Suprapubic skin (tissue), 4 donors: ENCODE results near the gene WNT7A. TPM values are rescaled to one million over a fixed set of nuclear protein-coding genes. Genes with fewer than 3 reads are reported as not detected.

ENCODE experiments used
- DNase-seq, 2 donors: peaks; one replicate each; pipeline ENCODE4 v3.0.0-alpha.2; 2019; ENCODE audit warnings: low spot score in 2 of 2
- H3K27ac ChIP-seq: fragments of 200-600 bp; sonication (generic); one replicate; pipeline ENCODE4 v1.5.1; 2019
- H3K27me3 ChIP-seq: fragments of 200-600 bp; sonication (generic); one replicate; pipeline ENCODE4 v1.5.1; 2019
- H3K36me3 ChIP-seq: fragments of 200-600 bp; sonication (generic); one replicate; pipeline ENCODE4 v1.5.1; 2019
- H3K4me1 ChIP-seq: fragments of 200-600 bp; sonication (generic); one replicate; pipeline ENCODE4 v1.5.1; 2019
- H3K4me3 ChIP-seq: fragments of 200-600 bp; sonication (generic); one replicate; pipeline ENCODE4 v1.5.1; 2019; ENCODE audit warnings: mild to moderate bottlenecking
- H3K9me3 ChIP-seq: fragments of 200-600 bp; sonication (generic); one replicate; pipeline ENCODE4 v1.5.1; 2019
- CTCF ChIP-seq, 2 donors: fragments of 200-600 bp in 1 of 2; fragments of 450-650 bp in 1 of 2; sonication (generic) in 1 of 2; IDR thresholded peaks; one replicate each; pipeline ENCODE4 v1.5.1; 2016 to 2019; ENCODE audit warnings: antibody characterized with exemption in 2 of 2, mild to moderate bottlenecking in 1 of 2, moderate library complexity in 1 of 2
- EP300 ChIP-seq: sonication (generic); formaldehyde crosslinking; IDR thresholded peaks from one replicate; pipeline ENCODE4 v1.6.1; 2017; ENCODE audit warnings: antibody characterized with exemption
- POLR2A ChIP-seq, 2 donors: fragments of 450-650 bp; IDR thresholded peaks; one replicate each; pipeline ENCODE4 v1.6.1; 2017; ENCODE audit warnings: antibody characterized with exemption in 2 of 2, mild to moderate bottlenecking in 2 of 2, moderate library complexity in 2 of 2
- POLR2AphosphoS5 ChIP-seq, 3 donors: sonication (generic); formaldehyde crosslinking; IDR thresholded peaks; one replicate each; pipeline ENCODE4 v1.6.1; 2017; ENCODE audit warnings: antibody characterized with exemption in 3 of 3
- WGBS: methylation state at CpG from one replicate; pipeline ENCODE4 v1.1.5; 2018; 5-methylcytosine and 5-hydroxymethylcytosine counted together
- total RNA-seq, 4 donors: library from RNA; depleted of rRNA; stranded (reverse); fragments of >200 nt; gene quantifications; one replicate each; pipeline ENCODE4 v1.1.0, GENCODE V29; 2016

The WNT7A gene
- total RNA-seq, 4 donors from 2014 or later, result 1.1 to 3.9 (median 1.8) TPM

GRCh38 chr3:13835246-13835645, 44.6 kb downstream of the WNT7A start:
- Histone ChIP-seq H3K27me3 (peaks cover 50% of the 10 kb centered on the region), H3K4me3 (no peak overlapping the region), H3K36me3 (no peaks in the 10 kb centered on the region), H3K27ac (no peak overlapping the region), H3K9me3 (no peaks in the 10 kb centered on the region), H3K4me1 (peaks cover 4% of the 10 kb centered on the region)
- TF ChIP-seq POLR2AphosphoS5 (IDR thresholded peaks at IDR 0.05) (no peak), POLR2A (IDR thresholded peaks at IDR 0.05) (no peak), CTCF (IDR thresholded peaks at IDR 0.05) (no peak), EP300 (no peak)
- 79% methylated on average over 8 of the region's 9 CpGs for WGBS
- no peak for DNase-seq

- 79% methylated on average over 14 of the region's 14 CpGs for WGBS
- Histone ChIP-seq H3K27me3 (peaks cover 50% of the 10 kb centered on the region), H3K4me3 (no peak overlapping the region), H3K4me1 (peaks cover 4% of the 10 kb centered on the region), H3K36me3 (no peaks in the 10 kb centered on the region), H3K27ac (no peak overlapping the region), H3K9me3 (no peaks in the 10 kb centered on the region)
- TF ChIP-seq POLR2AphosphoS5 (IDR thresholded peaks at IDR 0.05) (no peak), CTCF (IDR thresholded peaks at IDR 0.05) (no peak), POLR2A (IDR thresholded peaks at IDR 0.05) (no peak), EP300 (no peak)
- no peak for DNase-seq
Observed at GRCh38 chr3:13834258-13835035, 45.4 kb downstream of the WNT7A start.

- H3K4me3 ChIP-seq, result no peak overlapping the region
- DNase-seq, result no peak
- peaks cover 50% of the 10 kb centered on the region for H3K27me3 ChIP-seq
- peaks cover 4% of the 10 kb centered on the region for H3K4me1 ChIP-seq
- no peaks in the 10 kb centered on the region for H3K36me3 ChIP-seq
- no peak overlapping the region for H3K27ac ChIP-seq
- H3K9me3 ChIP-seq, result no peaks in the 10 kb centered on the region
- 83% methylated on average over 8 of the region's 9 CpGs for WGBS
- TF ChIP-seq CTCF (IDR thresholded peaks at IDR 0.05), result no peak
- TF ChIP-seq POLR2AphosphoS5 (IDR thresholded peaks at IDR 0.05), result no peak
- TF ChIP-seq POLR2A (IDR thresholded peaks at IDR 0.05), result no peak
- no peak for TF ChIP-seq EP300
Observed at GRCh38 chr3:13833506-13834257, 46.2 kb downstream of the WNT7A start.

GRCh38 chr3:13832130-13832529, 47.7 kb downstream of the WNT7A start:
- Histone ChIP-seq H3K36me3 (no peaks in the 10 kb centered on the region), H3K4me3 (no peak overlapping the region), H3K27me3 (peaks cover 48% of the 10 kb centered on the region), H3K9me3 (no peaks in the 10 kb centered on the region), H3K27ac (no peak overlapping the region), H3K4me1 (peaks cover 3% of the 10 kb centered on the region)
- no peak for DNase-seq
- TF ChIP-seq CTCF (IDR thresholded peaks at IDR 0.05) (no peak), EP300 (no peak), POLR2A (IDR thresholded peaks at IDR 0.05) (no peak), POLR2AphosphoS5 (IDR thresholded peaks at IDR 0.05) (no peak)

- Histone ChIP-seq H3K9me3 (no peaks in the 10 kb centered on the region), H3K4me3 (no peak overlapping the region), H3K4me1 (no peaks in the 10 kb centered on the region), H3K27me3 (peaks cover 42% of the 10 kb centered on the region), H3K27ac (no peak overlapping the region), H3K36me3 (no peaks in the 10 kb centered on the region)
- WGBS, result 83% methylated on average over 7 of the region's 8 CpGs
- no peak for TF ChIP-seq POLR2AphosphoS5 (IDR thresholded peaks at IDR 0.05)
- no peak for TF ChIP-seq POLR2A (IDR thresholded peaks at IDR 0.05)
- TF ChIP-seq EP300, result no peak
- no peak for TF ChIP-seq CTCF (IDR thresholded peaks at IDR 0.05)
- DNase-seq, result peak in 1 of 2 donors; percentile 45
Observed at GRCh38 chr3:13831386-13831996, 48.4 kb downstream of the WNT7A start.
